Left lung (tissue), 10 donors: ENCODE results near the gene MLLT3. TPM values are rescaled to one million over a fixed set of nuclear protein-coding genes. Genes with fewer than 3 reads are reported as not detected.

Experiments
- ATAC-seq: fragments of 200-7000 bp; cut with Tn5 transposase; one replicate; pipeline ENCODE4 v1.9.1; 2020; ENCODE audit warnings: moderate library complexity
- DNase-seq, 4 donors: peaks; one replicate each; pipeline ENCODE4 v3.0.0-alpha.2; 2013 to 2020
- H3K27ac ChIP-seq, 2 donors: fragments of 200-600 bp; sonication (generic) in 1 of 2; one replicate each; pipeline versions ENCODE4 v1.5.0 to v1.8.0; 2020 to 2021
- H3K27me3 ChIP-seq, 2 donors: fragments of 200-600 bp; sonication (generic) in 1 of 2; one replicate each; pipeline versions ENCODE4 v1.5.0 to v1.8.0; 2020 to 2021
- H3K36me3 ChIP-seq, 2 donors: fragments of 200-600 bp; sonication (generic) in 1 of 2; one replicate each; pipeline versions ENCODE4 v1.5.0 to v1.8.0; 2020 to 2021
- H3K4me1 ChIP-seq, 2 donors: fragments of 200-600 bp; one replicate each; pipeline ENCODE4 v1.8.0; 2021
- H3K4me3 ChIP-seq, 2 donors: fragments of 200-600 bp; sonication (generic) in 1 of 2; one replicate each; pipeline versions ENCODE4 v1.5.0 to v1.8.0; 2020 to 2021; ENCODE audit warnings: mild to moderate bottlenecking in 1 of 2
- H3K9me3 ChIP-seq, 2 donors: fragments of 200-600 bp; sonication (generic) in 1 of 2; one replicate each; pipeline versions ENCODE4 v1.5.0 to v1.8.0; 2020 to 2021
- CTCF ChIP-seq, 2 donors: fragments of 200-600 bp; sonication (generic) in 1 of 2; IDR thresholded peaks; one replicate each; pipeline versions ENCODE4 v1.5.0 to v1.8.0; 2021; ENCODE audit warnings: antibody characterized with exemption in 2 of 2
- intact Hi-C, 2 donors: fragments of 100-400 bp; cut with DNase I; formaldehyde crosslinking; loops; one replicate each; pipeline versions ENCODE4 v1.11.2 to v1.14.2; 2022
- polyA plus RNA-seq, 6 donors: library from polyadenylated mRNA; unstranded; fragments of 120-200 nt; gene quantifications; one replicate each; pipeline ENCODE4 v1.2.1, GENCODE V29; 2013; ENCODE audit not compliant: insufficient read length in 6 of 6
- total RNA-seq, 2 donors: library from RNA; stranded (reverse); fragmentation: NEBNext Ultra II Directional; extraction: Animal tissue kit (Norgen Biotek cat#: 25700); gene quantifications; one replicate each; pipeline ENCODE4 v1.2.1, GENCODE V29; 2021
- donor health status: DM: no; HTN: yes; CAD: no.
- donor health status: DM: no; HTN: no; CAD: no.

MLLT3 gene
- total and polyA plus RNA-seq, 8 donors, result 17.0 to 38.2 (median 32.5) TPM

GRCh38 chr9:20623021-20623747, 885 bp upstream of the MLLT3 start:
- no peak for TF ChIP-seq CTCF (IDR thresholded peaks at IDR 0.05)
- Histone ChIP-seq H3K27ac (peak overlapping the region in 1 of 2 donors; percentile 81), H3K36me3 (no peaks in the 10 kb centered on the region), H3K9me3 (no peaks in the 10 kb centered on the region), H3K27me3 (peaks cover 0 to 9% of the 10 kb centered on the region in 2 donors), H3K4me1 (peaks cover 9 to 44% of the 10 kb centered on the region in 2 donors), H3K4me3 (peak overlapping the region; percentile 78 to 87)
- peak; percentile 1 for ATAC-seq
- intact Hi-C loops, result loop anchor here in 1 of 2 donors (10.0 kb wide), 2 partner anchors 268 to 322 kb away; no protein-coding TSS in a partner anchor
- DNase-seq, result peak in 2 of 4 donors; percentile 36 to 79

- Histone ChIP-seq H3K4me3 (peak overlapping the region; percentile 78 to 87), H3K36me3 (no peaks in the 10 kb centered on the region), H3K4me1 (peaks cover 14 to 51% of the 10 kb centered on the region in 2 donors), H3K9me3 (no peaks in the 10 kb centered on the region), H3K27ac (peak overlapping the region; percentile 81 to 93), H3K27me3 (peaks cover 0 to 9% of the 10 kb centered on the region in 2 donors)
- peak; percentile 62 for ATAC-seq
- TF ChIP-seq CTCF (IDR thresholded peaks at IDR 0.05), result no peak
- intact Hi-C loops, result loop anchor here in 1 of 2 donors (10.0 kb wide), 2 partner anchors 267 to 323 kb away; no protein-coding TSS in a partner anchor
- DNase-seq, result peak; percentile 76 to 86 (median 82)
Measured at GRCh38 chr9:20621471-20622329, 599 bp downstream of the MLLT3 start.

GRCh38 chr9:20620650-20621470, 1.4 kb downstream of the MLLT3 start:
- peaks cover 0 to 9% of the 10 kb centered on the region in 2 donors for H3K27me3 ChIP-seq
- peak overlapping the region; percentile 81 to 93 for H3K27ac ChIP-seq
- H3K4me3 ChIP-seq, result peak overlapping the region; percentile 78 to 87
- H3K4me1 ChIP-seq, result peaks cover 14 to 51% of the 10 kb centered on the region in 2 donors
- H3K36me3 ChIP-seq, result no peaks in the 10 kb centered on the region
- no peaks in the 10 kb centered on the region for H3K9me3 ChIP-seq
- DNase-seq (peak in 2 of 4 donors; percentile 41 to 82), ATAC-seq (no peak)
- intact Hi-C loops, result loop anchor here in 1 of 2 donors (10.0 kb wide), 2 partner anchors 266 to 324 kb away; no protein-coding TSS in a partner anchor
- TF ChIP-seq CTCF (IDR thresholded peaks at IDR 0.05), result no peak

- Histone ChIP-seq H3K9me3 (no peaks in the 10 kb centered on the region), H3K4me3 (peak overlapping the region; percentile 78 to 87)
Measured at GRCh38 chr9:20619487-20620200, 2.7 kb downstream of the MLLT3 start.

More at GRCh38 chr9:20619487-20620200, 2.7 kb downstream of the MLLT3 start:
- no peak for TF ChIP-seq CTCF (IDR thresholded peaks at IDR 0.05)
- peaks cover 14 to 48% of the 10 kb centered on the region in 2 donors for H3K4me1 ChIP-seq
- intact Hi-C loops, result loop anchor here in 1 of 2 donors (10.0 kb wide), 2 partner anchors 265 to 325 kb away; no protein-coding TSS in a partner anchor
- DNase-seq (no peak), ATAC-seq (no peak)
- no peaks in the 10 kb centered on the region for H3K36me3 ChIP-seq
- H3K27ac ChIP-seq, result peak overlapping the region in 1 of 2 donors; percentile 33
- peaks cover 0 to 9% of the 10 kb centered on the region in 2 donors for H3K27me3 ChIP-seq
